ENCODE results near the gene GRK3.
"Not testable (repeated sequence)": the region's sequence is repeated elsewhere in the genome, so short reads cannot be mapped to it uniquely, and the experiment has no call there.

GRK3 gene

DNA sequence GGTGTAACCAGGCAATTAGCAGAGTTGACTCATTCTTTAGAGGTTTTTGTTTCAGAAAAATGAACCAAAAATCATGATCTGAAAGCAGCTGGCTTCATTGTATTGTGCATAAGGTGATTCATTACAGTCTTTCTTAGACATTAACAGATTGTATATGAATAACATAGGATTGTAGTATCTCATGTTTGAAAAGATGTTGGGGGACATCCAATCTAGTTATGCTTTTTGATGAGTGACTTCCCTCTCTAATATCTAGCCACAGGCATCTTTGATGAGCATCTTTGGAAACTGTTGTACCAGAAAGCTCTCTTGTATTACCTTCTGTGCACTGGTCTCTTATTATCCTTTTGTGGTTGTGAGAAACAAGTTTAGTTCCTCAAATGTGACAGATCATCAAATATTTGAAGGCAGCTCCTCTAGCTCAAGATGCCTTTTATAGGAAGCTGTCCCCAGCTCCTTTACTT is 8.3 kb downstream of the GRK3 start:
- no peak for DNase-seq (ENCODE audit: low spot score)

DNA sequence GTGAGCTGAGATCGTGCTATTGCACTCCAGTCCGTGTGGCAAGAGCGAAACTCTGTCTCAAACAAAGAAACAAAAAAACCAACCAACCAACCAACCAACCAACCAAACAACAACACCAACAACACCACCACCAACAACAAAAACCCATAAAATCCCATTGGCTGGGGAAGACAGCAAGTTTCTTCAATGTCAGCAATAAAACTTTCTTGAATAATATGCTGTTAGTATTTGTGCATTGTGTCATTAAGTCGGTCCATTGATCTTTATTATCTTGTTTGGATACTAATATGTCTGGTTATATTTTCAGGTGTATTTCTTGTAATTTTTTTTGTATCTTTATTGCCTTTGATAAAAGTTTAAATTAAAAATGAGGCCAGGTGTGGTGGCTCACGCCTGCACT is 9.4 kb downstream of the GRK3 start:
- no peak for DNase-seq (ENCODE audit: low spot score)

GRCh38 chr22:25574736-25575135 is 10.3 kb downstream of the GRK3 start:
- no peak for DNase-seq (ENCODE audit: low spot score)

DNA sequence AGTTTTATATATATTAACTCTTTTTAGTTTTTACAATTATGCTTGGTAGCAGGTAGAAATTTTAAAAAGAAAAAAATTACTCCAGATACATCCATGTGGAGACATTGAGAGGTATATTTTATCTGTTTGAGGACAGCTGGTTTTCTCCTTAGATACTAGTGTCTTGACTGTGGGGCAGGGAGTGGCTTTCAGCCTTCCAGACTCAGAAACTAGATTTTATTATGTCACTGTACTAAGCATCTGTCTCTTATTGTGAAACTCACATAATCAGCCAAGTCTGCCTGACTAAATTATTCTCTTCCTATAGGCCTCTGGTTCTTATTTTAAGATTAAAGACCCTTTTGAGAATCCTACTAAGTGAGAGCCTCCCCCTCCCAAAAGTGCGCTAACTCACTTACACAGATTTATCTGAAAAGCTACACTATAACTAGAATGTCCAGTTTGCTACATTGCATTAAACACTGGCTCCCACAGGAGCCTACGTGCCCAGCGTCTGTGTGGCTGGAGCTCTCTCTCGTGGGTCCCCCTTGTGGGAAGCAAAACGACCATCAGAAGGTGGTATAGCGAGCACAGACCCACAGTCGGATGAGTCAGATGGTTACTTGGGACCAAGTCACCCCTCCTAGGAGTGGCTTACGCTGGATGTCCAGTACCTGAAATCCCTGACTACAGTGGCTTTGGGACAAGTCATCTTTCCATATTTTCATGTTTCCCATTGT is 11.4 kb downstream of the GRK3 start:
- not testable (repeated sequence) for DNase-seq (ENCODE audit: low spot score)

DNA sequence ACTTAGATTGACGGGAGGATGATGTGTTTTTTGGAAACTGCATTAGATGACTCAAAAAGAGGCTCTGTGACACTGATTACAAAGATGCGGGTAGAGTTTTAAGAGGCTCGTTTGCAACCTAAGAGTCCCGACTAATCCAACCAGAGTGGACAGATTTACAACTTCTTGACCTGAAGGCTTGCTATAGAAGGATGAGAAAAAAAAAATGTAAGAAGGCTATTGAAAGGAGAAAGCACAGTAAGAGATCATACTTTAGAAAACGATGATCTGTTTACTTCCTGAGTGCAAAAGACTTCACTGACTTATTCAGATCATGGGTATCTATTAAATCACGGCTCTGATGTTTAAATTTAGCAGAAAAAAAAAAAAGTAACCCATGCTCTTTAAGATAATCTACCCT is 17.0 kb downstream of the GRK3 start:
- not testable (repeated sequence) for DNase-seq (ENCODE audit: low spot score)

DNA sequence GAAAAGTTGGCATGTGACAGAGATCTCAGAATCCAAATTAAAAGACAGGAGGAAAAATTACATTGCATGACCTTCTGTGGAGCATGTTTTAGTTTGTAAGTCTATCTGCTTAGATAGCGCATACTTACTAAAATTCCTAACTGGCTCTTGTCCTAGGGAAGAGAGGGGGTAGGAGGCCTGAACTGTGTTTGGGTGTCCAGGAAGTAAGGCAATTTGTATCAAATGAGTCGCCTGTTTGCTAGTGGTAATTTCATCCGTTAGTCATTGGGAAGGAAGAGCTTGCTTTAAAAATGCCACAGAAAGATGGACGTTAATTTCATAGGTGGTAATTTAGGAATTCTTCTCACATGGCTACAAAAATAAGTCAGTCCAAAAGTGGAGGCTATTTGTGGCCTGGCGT is 18.5 kb downstream of the GRK3 start:
- no peak for DNase-seq (ENCODE audit: low spot score)

DNA sequence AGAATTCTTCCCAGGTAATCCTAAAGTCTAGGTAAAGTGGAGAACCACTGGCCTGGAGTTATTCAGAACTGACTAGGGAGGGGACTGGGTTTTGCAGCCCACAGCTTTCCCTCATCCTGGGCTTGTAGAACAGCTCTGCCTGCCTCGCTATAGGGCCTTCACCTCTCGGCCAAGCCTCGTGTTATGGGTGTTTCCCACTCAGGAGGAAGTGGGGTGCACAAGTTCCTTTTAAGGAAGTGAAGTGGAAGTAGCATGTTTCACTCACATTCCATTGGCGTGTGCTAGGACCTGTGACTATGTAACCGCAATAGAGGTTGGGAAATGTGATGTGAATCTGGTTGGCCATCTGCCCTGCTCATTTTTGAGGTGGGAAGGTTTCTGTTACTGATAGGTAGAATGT is 20.5 kb downstream of the GRK3 start:
- not testable (repeated sequence) for DNase-seq (ENCODE audit: low spot score)

GRCh38 chr22:25589664-25590063 is 25.2 kb downstream of the GRK3 start:
- DNase-seq (ENCODE audit: low spot score): not testable (repeated sequence)

GRCh38 chr22:25593323-25593722 is 28.8 kb downstream of the GRK3 start:
- not testable (repeated sequence) for DNase-seq (ENCODE audit: low spot score)

DNA sequence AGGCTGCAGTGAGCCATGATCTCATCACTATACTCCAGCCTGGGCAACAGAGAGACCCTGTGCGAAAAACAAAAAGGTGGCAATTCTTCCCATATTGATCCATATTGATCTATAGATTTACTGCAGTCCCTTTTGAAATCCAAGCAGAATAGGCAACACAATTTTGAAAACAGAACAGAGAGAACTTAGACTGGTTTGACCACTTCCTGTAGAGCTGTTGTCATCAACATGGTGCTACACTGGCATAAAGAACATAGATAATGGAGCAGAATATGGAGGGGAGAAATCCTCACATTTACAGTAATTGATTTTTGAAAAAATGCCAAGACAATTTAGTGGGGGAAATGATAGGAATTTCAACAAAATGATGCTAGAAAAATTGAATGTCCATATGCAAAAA is 34.1 kb downstream of the GRK3 start:
- DNase-seq (ENCODE audit: low spot score): no peak

GRCh38 chr22:25602445-25602844 is 38.0 kb downstream of the GRK3 start:
- no peak for DNase-seq (ENCODE audit: low spot score)

DNA sequence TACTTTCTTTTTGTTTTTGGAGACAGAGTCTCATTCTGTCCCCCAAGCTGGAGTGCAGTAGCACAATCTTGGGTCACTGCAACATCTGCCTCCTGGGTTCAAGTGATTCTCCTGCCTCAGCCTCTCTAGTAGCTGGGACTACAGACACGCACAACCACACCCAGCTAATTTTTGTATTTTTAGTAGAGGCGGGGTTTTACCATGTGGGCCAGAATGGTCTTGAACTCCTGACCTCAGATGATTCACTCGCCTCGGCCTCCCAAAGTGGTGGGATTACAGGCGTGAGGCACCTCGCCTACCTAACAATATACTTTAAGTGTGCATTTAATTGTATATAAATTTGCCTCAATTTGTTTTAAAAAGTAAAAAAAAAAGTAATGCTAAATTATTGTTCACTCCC is 38.4 kb downstream of the GRK3 start:
- DNase-seq (ENCODE audit: low spot score): no peak

DNA sequence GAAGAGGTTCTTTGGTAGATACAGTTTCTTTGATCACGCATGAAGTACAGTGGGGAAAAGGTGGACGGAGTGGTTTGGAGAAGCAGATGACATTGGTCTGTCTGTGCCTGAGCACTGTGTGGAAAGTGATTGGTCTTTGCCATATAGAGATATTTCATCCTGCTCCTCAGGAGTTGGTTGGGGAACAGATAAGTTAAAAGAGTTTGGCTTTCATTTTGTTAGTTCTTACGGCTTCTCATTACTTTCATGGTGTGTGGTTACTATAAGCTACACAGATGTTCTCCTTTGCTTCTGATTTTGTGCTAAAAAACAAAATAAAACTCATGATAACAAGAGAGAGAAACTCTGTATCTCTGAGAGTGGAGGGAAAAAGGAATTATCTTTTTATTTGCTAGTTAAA is 40.7 kb downstream of the GRK3 start:
- not testable (repeated sequence) for DNase-seq (ENCODE audit: low spot score)

DNA sequence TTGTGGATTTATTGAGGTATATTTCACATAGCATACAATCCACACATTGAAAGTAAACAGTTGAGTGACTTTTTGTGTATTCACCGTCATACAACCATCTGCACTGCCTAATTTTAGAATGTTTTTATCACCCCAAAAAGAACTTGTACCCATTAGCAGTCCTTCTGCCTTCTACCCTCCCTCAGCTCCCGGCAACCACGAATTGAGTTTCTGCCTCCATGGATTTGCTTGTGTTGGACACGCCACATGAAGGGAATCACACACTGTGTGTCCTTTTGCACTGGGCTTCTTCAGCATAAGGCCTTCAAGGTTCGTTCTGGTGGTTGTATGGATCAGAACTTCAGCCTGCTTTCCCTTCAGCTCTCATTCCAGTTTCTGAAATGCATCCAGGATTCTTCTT is 41.1 kb downstream of the GRK3 start:
- not testable (repeated sequence) for DNase-seq (ENCODE audit: low spot score)

GRCh38 chr22:25611284-25611683 is 46.8 kb downstream of the GRK3 start:
- DNase-seq (ENCODE audit: low spot score): not testable (repeated sequence)

DNA sequence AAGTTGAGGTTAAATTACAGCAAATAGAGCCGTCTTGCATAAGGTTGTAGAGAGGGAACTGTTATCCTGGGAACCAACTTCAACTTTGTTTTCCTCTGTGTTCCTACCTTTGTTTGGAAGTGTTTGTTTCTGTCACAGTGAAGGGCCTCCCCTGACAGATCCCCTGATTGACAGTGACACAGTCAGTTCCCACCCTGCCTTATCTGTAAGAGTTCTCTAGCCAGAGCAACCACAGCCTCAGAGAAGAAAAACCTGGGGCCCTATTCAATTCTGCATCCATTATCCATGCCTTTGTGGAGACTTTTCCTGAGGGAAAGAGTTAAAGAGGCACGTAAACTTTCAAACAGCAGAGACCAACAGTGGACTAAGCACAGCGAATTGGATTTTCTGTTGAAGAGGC is 48.7 kb downstream of the GRK3 start:
- not testable (repeated sequence) for DNase-seq (ENCODE audit: low spot score)

GRCh38 chr22:25613558-25613957 is 49.1 kb downstream of the GRK3 start:
- DNase-seq (ENCODE audit: low spot score): not testable (repeated sequence)

DNA sequence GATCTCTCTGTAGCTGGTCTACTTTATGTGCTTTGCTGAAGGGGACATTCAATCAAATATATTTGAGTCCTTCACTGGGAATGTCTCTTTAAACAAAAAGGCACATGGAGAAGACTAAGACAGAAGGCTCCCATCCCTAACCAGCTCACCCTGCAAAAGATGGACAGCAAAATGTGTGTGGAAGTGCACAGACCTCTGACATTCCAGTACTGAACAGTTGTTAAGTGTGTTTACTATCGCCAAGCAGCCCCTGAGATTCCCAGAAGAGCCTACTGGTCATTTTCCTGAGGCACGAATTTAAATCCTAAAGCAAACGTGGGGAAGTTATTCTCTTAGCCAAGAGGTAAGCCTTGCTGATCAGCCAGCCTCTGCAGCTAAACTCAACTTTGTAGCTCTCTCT is 50.3 kb downstream of the GRK3 start:
- DNase-seq (ENCODE audit: low spot score): not testable (repeated sequence)

- no peak for DNase-seq (ENCODE audit: low spot score)
Observed at GRCh38 chr22:25621986-25622385, 57.5 kb downstream of the GRK3 start.

- DNase-seq (ENCODE audit: low spot score): no peak
Observed at GRCh38 chr22:25623310-25623734, 58.8 kb downstream of the GRK3 start.

GRCh38 chr22:25623851-25624250 is 59.4 kb downstream of the GRK3 start:
- DNase-seq (ENCODE audit: low spot score): no peak

- DNase-seq (ENCODE audit: low spot score): no peak
Observed at GRCh38 chr22:25624476-25624875, 60.0 kb downstream of the GRK3 start.

GRCh38 chr22:25625747-25626623 is 61.5 kb downstream of the GRK3 start:
- DNase-seq (ENCODE audit: low spot score): not testable (repeated sequence)
